K562 (cell line): Measurements from ENCODE around the gene SGK1. TPM values are rescaled to one million over a fixed set of nuclear protein-coding genes. Genes with fewer than 3 reads are reported as not detected.
"Not testable (repeated sequence)": the region's sequence is repeated elsewhere in the genome, so short reads cannot be mapped to it uniquely, and the experiment has no call there.

Experiments used
- ATAC-seq: fragments of 200-7000 bp; cut with Tn5 transposase; 3 replicates; pipeline ENCODE4 v1.9.1; 2020; ENCODE audit warnings: moderate library complexity
- BruUV-seq: library from RNA; stranded (reverse); fragments of 400-500 nt; replicated peaks from 2 replicates; lab custom pipeline; 2021; lab: Mats Ljungman, UMichigan
- CTCF ChIA-PET: fragments of 300-600 bp; formaldehyde crosslinking; extraction: SDS; loops from one replicate; lab custom pipeline; 2021; ENCODE audit warnings: low intra/inter-chr PET ratio; lab: Yijun Ruan, JAX
- POLR2A ChIA-PET: fragments of 300-600, 350-650 bp; sonication (Branson Sonifier 250); formaldehyde crosslinking; extraction: SDS; loops from one replicate; lab custom pipeline; 2021; ENCODE audit warnings: antibody characterized with exemption, inconsistent platforms; lab: Yijun Ruan, JAX
- DNase-seq, 4 experiments: peaks; one replicate each; pipeline versions ENCODE4 v3.0.0 to v3.0.0-alpha.2; 2011 to 2018; ENCODE audit warnings: low spot score in 3 of 4, mixed read lengths in 3 of 4; ENCODE audit errors: extremely low read depth in 1 of 4
- FAIRE-seq: peaks from 2 replicates; lab custom pipeline; 2011; peaks lifted over from hg19 to GRCh38; lab: Jason Lieb, UNC
- H2AFZ ChIP-seq: 2 replicates; pipeline ENCODE4 v1.6.0; 2011; ENCODE audit warnings: low read depth, low read length, control low read depth, inconsistent platforms
- H3K27ac ChIP-seq: fragments of 200-600 bp; 3 replicates; pipeline ENCODE4 v1.8.0; 2011; ENCODE audit warnings: low read depth, mild to moderate bottlenecking, control low read depth, inconsistent platforms, low read length, moderate library complexity, mixed read lengths; ENCODE audit errors: extremely low read depth
- H3K27me3 ChIP-seq, 2 experiments: fragments of 300-600 bp in 1 of 2; 2 replicates in 1 of 2; 3 replicates in 1 of 2; pipeline versions ENCODE4 v1.6.0 to v1.8.0; 2011; ENCODE audit warnings: inconsistent platforms in 2 of 2, low read length in 2 of 2, mild to moderate bottlenecking in 1 of 2, mixed read lengths in 1 of 2, moderate library complexity in 1 of 2; ENCODE audit not compliant: control insufficient read depth in 2 of 2, insufficient read depth in 2 of 2
- H3K36me3 ChIP-seq: fragments of 300-600 bp; 3 replicates; pipeline ENCODE4 v1.8.0; 2011; ENCODE audit warnings: mild to moderate bottlenecking, low read length, inconsistent platforms; ENCODE audit not compliant: control insufficient read depth, insufficient read depth
- H3K4me1 ChIP-seq, 2 experiments: fragments of 200-600 bp in 1 of 2; replicated peaks in 1 of 2; 2 replicates in 1 of 2; 3 replicates in 1 of 2; pipeline versions ENCODE4 v1.5.1 to v1.8.0; 2011; ENCODE audit warnings: inconsistent platforms in 2 of 2, low read length in 2 of 2, mild to moderate bottlenecking in 1 of 2, mixed read lengths in 1 of 2, moderate library complexity in 1 of 2; ENCODE audit not compliant: control insufficient read depth in 2 of 2, insufficient read depth in 2 of 2
- H3K4me2 ChIP-seq: 2 replicates; pipeline ENCODE4 v1.6.1; 2011; ENCODE audit warnings: low read length, control low read depth, inconsistent platforms, mixed read lengths; ENCODE audit not compliant: insufficient read depth
- H3K4me3 ChIP-seq: fragments of 200-600 bp; sonication (generic), shearing (Covaris generic); 2 replicates; pipeline ENCODE4 v1.5.1; 2016; ENCODE audit warnings: control low read depth, inconsistent platforms
- H3K79me2 ChIP-seq: fragments of 200-600 bp; 3 replicates; pipeline ENCODE4 v1.8.0; 2011; ENCODE audit warnings: low read length, inconsistent platforms; ENCODE audit not compliant: control insufficient read depth, insufficient read depth
- H3K9ac ChIP-seq, 2 experiments: 2 replicates each; pipeline versions ENCODE4 v1.6.0 to v1.6.1; 2011; ENCODE audit warnings: low read depth in 2 of 2, low read length in 2 of 2, control low read depth in 1 of 2, inconsistent platforms in 1 of 2, mild to moderate bottlenecking in 1 of 2, mixed read lengths in 1 of 2; ENCODE audit not compliant: insufficient read depth in 1 of 2
- H3K9me1 ChIP-seq: one replicate; pipeline ENCODE4 v1.6.0; 2011; ENCODE audit warnings: inconsistent platforms, mild to moderate bottlenecking, low read length, moderate library complexity; ENCODE audit not compliant: control insufficient read depth, insufficient read depth
- H3K9me3 ChIP-seq: replicated peaks from 2 replicates; pipeline ENCODE4 v1.5.1; 2011; ENCODE audit warnings: low read depth, low read length, inconsistent platforms; ENCODE audit not compliant: control insufficient read depth, insufficient read depth
- H4K20me1 ChIP-seq: replicated peaks from 2 replicates; pipeline ENCODE4 v1.6.1; 2011; ENCODE audit warnings: low read length, inconsistent platforms, mixed read lengths; ENCODE audit not compliant: control insufficient read depth, insufficient read depth
- ATF3 ChIP-seq, 2 experiments: fragments of 450-650 bp in 1 of 2; sonication (generic) in 1 of 2; formaldehyde crosslinking in 1 of 2; IDR thresholded peaks in 1 of 2; conservative IDR thresholded peaks in 1 of 2; 2 replicates each; pipeline versions ENCODE4 v1.6.1 to v1.8.1; 2016 to 2023; ENCODE audit warnings: mild to moderate bottlenecking in 2 of 2, moderate library complexity in 2 of 2, inconsistent platforms in 1 of 2, missing genetic modification reagents in 1 of 2
- BRF2 ChIP-seq: IDR thresholded peaks from 3 replicates; pipeline ENCODE4 v1.6.1; 2011; ENCODE audit warnings: borderline replicate concordance, mild to moderate bottlenecking; ENCODE audit not compliant: insufficient read length, insufficient read depth
- HCFC1 ChIP-seq: IDR thresholded peaks from 2 replicates; pipeline ENCODE4 v1.6.1; 2012; ENCODE audit warnings: low read depth, low read length, improper control_type of control experiment
- HDAC3 ChIP-seq: fragments of 450-650 bp; IDR thresholded peaks from 2 replicates; pipeline ENCODE4 v1.6.1; 2018; ENCODE audit warnings: borderline replicate concordance, mild to moderate bottlenecking, moderate library complexity; ENCODE audit not compliant: partially characterized antibody
- ILK ChIP-seq: fragments of 450-650 bp; IDR thresholded peaks from 2 replicates; pipeline ENCODE4 v1.6.1; 2016; ENCODE audit warnings: missing genetic modification characterization, low read depth, mild to moderate bottlenecking, missing compliant biosample characterization, moderate library complexity, borderline replicate concordance
- NFE2L1 ChIP-seq: fragments of 450-650 bp; IDR thresholded peaks from 2 replicates; pipeline ENCODE4 v1.6.1; 2016; ENCODE audit warnings: missing genetic modification characterization, low read depth, mild to moderate bottlenecking, missing compliant biosample characterization, moderate library complexity, borderline replicate concordance
- NR3C1 ChIP-seq: sonication (generic); formaldehyde crosslinking; IDR thresholded peaks from 2 replicates; pipeline ENCODE4 v1.8.1; 2022; ENCODE audit warnings: missing genetic modification reagents
- ZC3H11A ChIP-seq: IDR thresholded peaks from 2 replicates; pipeline ENCODE4 v1.6.1; 2012; ENCODE audit warnings: low read depth, low read length, improper control_type of control experiment
- WGBS: fragments of 100-300 bp; shearing (Covaris generic); methylation state at CpG from one replicate; pipeline ENCODE4 v1.1.6; 2016; ENCODE audit warnings: low coverage, mixed read lengths; ENCODE audit not compliant: insufficient coverage; ENCODE audit errors: missing lambda C conversion rate; 5-methylcytosine and 5-hydroxymethylcytosine counted together
- in situ Hi-C: fragments of 300-500 bp; cut with MboI; formaldehyde crosslinking; loops from 4 replicates; pipeline ENCODE4 v1.15.0; 2018; ENCODE audit warnings: inconsistent platforms, mixed read lengths
- intact Hi-C: fragments of 100-400 bp; cut with micrococcal nuclease; formaldehyde crosslinking; loops from 2 replicates; pipeline ENCODE4 v1.14.2; 2022
- polyA plus RNA-seq, 8 experiments: library from polyadenylated mRNA; depleted of rRNA in 4 of 8; stranded (reverse) in 5 of 8; unstranded in 3 of 8; fragments of >200 nt; fragmentation: Nextera tagmentation in 2 of 8; fragmentation: Illumina TruSeq in 1 of 8; extraction: Ambion mirVana in 2 of 8; extraction: Trizol in 1 of 8; gene quantifications; 2 replicates each; pipeline versions ENCODE4 v1.2.1 to v1.2.3, GENCODE V29; 2011 to 2014; ENCODE audit warnings: inconsistent platforms in 1 of 8, missing spikeins in 1 of 8
- total RNA-seq, 7 experiments: library from RNA; depleted of rRNA in 6 of 7; stranded (reverse); fragments of >200 nt in 6 of 7; fragmentation: Illumina TruSeq in 2 of 7; extraction: Trizol in 2 of 7; gene quantifications; 2 replicates each; pipeline versions ENCODE4 v1.2.1 to v1.2.3, GENCODE V29; 2011 to 2021; ENCODE audit warnings: low replicate concordance in 1 of 7

The SGK1 gene
- total and polyA plus RNA-seq, 9 of the 15 experiments (the other 6 are each of a cell fraction or from before 2014, with no cell fraction given): 3.5 to 7.2 (median 3.9) TPM

DNA sequence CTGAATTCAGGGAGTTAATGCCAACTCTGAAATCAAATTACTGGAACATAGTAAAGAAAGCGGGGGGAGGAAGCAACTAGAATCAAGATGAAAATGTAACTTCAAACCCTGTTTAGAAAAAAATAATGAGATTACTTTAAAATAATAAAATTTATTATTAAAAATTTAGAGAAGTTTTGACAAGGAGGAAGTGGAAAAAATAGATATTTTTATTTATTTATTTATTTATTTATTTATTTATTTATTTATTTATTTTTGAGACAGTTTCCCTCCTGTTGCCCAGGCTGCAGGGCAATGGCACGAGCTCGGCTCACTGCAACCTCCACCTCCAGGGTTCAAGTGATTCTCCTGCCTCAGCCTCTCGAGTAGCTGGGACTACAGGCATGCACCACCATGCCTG lies 82.6 kb downstream of the SGK1 start:
- H3K27me3 ChIP-seq, H3K4me2 ChIP-seq, H3K79me2 ChIP-seq, DNase-seq, FAIRE-seq, H3K36me3 ChIP-seq, H3K9me3 ChIP-seq, in situ Hi-C loops, ATAC-seq, H3K4me3 ChIP-seq, H3K9me1 ChIP-seq, intact Hi-C loops, CTCF ChIA-PET, H3K9ac ChIP-seq, H4K20me1 ChIP-seq, BruUV-seq: not testable (repeated sequence)
- Histone ChIP-seq H3K27ac (peak overlapping the region; percentile 44; the same call in 1 of the 3 replicates), H3K4me1 (peaks cover 0 to 12% of the 10 kb centered on the region in 2 experiments; a peak in 4 of 5 replicates), H2AFZ (peak overlapping the region; percentile 82; the same call in 1 of the 2 replicates)
- POLR2A ChIA-PET: interaction anchor here (0.9 to 1.2 kb wide), 2 partner anchors 14 to 37 kb away, joined by 3 to 4 read pairs; no protein-coding TSS in a partner anchor
- WGBS: 67% methylated on average over 4 of the region's 4 CpGs
- TF ChIP-seq ZC3H11A: 0 out of 2 replicates have a peak, but pooled peaks have one; percentile 50

- Histone ChIP-seq H3K27ac (no peak overlapping the region), H3K9ac (no peak overlapping the region), H3K9me3 (no peaks in the 10 kb centered on the region), H3K36me3 (no peaks in the 10 kb centered on the region), H3K79me2 (no peaks in the 10 kb centered on the region), H3K4me3 (no peak overlapping the region), H3K27me3 (no peaks in the 10 kb centered on the region), H3K9me1 (no peaks in the 10 kb centered on the region), H2AFZ (0 out of 2 replicates have a peak overlapping the region, but pooled peaks have one; percentile 14), H3K4me2 (no peak overlapping the region), H4K20me1 (no peaks in the 10 kb centered on the region), H3K4me1 (peaks cover 0 to 8% of the 10 kb centered on the region in 2 experiments; a peak in 3 of 5 replicates)
- intact Hi-C loops: no loop called here
- ATAC-seq: no peak
- no peak for DNase-seq
- ChIA-PET POLR2A (no interaction called here), CTCF (no interaction called here)
- BruUV-seq: no TSS peak
- in situ Hi-C loops: no loop called here
- WGBS: 56% methylated on average over 5 of the region's 5 CpGs
- FAIRE-seq: no peak
- TF ChIP-seq NR3C1 (CRISPR knock-in tag) (no peak), HCFC1 (no peak), ILK (tag) (no peak), HDAC3 (no peak), BRF2 (no peak), NFE2L1 (tag) (no peak), ATF3 (IDR thresholded peaks at IDR 0.05) (peak; percentile 9; the same call in 1 of the 2 replicates), ATF3 (CRISPR knock-in tag; conservative IDR thresholded peaks at IDR 0.05) (no peak)
Measured at GRCh38 chr6:134233180-134233955, 84.5 kb downstream of the SGK1 start.
